Breast epithelium (tissue), 3 donors: ENCODE results near the gene CAMK1G.

Source experiments
- POLR2A ChIP-seq: fragments of 450-650 bp; IDR thresholded peaks from one replicate; pipeline ENCODE4 v1.6.1; 2016; ENCODE audit warnings: antibody characterized with exemption, mild to moderate bottlenecking, moderate library complexity
- POLR2AphosphoS5 ChIP-seq, 3 donors: sonication (generic); formaldehyde crosslinking; IDR thresholded peaks; one replicate each; pipeline ENCODE4 v1.6.1; 2017; ENCODE audit warnings: antibody characterized with exemption in 3 of 3
- TF ChIP-seq, protein P1 (sequence below), 3 donors: fragments of 450-650 bp; IDR thresholded peaks; one replicate each; pipeline ENCODE4 v1.5.1; 2016 to 2017; ENCODE audit warnings: antibody characterized with exemption in 3 of 3, mild to moderate bottlenecking in 3 of 3, moderate library complexity in 3 of 3

DNA sequence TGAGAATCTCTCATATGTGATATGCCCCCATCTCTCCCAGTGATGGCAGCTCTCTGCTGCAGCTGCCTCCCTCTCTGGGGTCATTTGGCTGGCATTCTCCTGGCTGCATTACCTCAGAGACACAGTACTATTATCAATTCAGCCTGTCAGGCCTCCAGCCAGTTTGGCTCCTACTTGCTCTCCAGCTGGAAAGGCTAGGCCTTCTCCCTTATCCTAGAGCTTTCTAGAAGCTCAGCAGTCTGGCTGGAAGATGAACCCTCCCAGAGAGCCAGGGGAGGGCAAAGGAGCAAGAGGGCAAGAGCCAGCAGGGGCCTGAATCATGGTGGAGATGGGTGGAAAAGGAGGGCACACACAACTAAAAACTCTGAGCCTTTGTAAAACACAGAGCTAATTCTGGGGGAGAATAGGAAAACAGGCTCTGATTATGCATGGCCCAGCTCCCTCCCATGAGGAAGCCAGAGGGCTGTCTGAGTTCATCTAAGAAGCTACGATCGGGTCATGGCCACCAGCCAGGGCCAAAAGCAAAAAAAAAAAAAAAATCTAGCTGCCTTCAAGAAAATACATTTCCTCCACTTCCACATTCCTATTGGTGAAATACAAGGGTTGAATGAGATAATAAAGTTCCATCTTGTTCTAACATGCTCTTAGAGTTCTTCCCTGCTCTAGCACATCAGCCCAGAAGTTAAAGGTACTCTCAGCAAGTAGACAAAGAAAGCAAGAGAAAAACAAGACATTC is 59.9 kb downstream of the CAMK1G start:
- TF ChIP-seq POLR2AphosphoS5 (IDR thresholded peaks at IDR 0.05), result no peak
- TF ChIP-seq, protein P1, sequence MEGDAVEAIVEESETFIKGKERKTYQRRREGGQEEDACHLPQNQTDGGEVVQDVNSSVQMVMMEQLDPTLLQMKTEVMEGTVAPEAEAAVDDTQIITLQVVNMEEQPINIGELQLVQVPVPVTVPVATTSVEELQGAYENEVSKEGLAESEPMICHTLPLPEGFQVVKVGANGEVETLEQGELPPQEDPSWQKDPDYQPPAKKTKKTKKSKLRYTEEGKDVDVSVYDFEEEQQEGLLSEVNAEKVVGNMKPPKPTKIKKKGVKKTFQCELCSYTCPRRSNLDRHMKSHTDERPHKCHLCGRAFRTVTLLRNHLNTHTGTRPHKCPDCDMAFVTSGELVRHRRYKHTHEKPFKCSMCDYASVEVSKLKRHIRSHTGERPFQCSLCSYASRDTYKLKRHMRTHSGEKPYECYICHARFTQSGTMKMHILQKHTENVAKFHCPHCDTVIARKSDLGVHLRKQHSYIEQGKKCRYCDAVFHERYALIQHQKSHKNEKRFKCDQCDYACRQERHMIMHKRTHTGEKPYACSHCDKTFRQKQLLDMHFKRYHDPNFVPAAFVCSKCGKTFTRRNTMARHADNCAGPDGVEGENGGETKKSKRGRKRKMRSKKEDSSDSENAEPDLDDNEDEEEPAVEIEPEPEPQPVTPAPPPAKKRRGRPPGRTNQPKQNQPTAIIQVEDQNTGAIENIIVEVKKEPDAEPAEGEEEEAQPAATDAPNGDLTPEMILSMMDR (IDR thresholded peaks at IDR 0.05), result no peak
- no peak for TF ChIP-seq POLR2A
